ENCODE measurements around the gene DAB1. TPM values are rescaled to one million over a fixed set of nuclear protein-coding genes. Genes with fewer than 3 reads are reported as not detected.

The DAB1 gene
- total and polyA plus RNA-seq, 2 of the 8 experiments (the other 6 are each of a cell fraction or from before 2014, with no cell fraction given), result 4.4 to 11.8 TPM

DNA sequence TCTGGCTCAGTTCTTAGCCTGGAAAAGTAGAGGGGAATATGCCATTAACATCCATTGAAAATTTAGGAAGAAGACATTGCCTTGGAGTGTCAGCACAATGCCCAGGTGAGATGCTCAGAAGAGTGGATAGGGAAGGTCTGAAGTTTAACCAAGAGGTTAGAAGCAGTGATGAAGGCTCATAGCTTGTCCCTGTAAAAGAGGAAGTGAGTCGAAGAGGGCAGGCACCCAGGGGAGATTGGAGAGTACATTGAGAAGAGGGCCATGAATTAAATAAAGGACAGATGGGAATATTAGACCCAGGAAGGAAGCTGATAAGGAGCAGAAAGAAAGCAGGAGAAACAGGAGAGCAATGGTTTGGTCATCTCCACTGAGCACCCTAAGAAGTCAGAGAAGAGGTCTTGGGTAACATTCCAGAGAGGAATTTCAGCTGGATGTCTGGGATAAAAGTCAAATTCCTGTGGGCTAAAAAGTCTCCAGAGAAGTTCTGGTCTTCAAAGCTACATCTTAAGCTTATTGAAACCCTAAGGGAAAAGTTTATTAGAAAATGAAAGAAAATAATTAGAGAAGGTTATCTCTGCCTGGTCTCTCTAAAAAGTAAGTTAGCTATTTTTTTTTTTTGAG is 475.3 kb downstream of the DAB1 start (continued):
- TF ChIP-seq, protein P1, sequence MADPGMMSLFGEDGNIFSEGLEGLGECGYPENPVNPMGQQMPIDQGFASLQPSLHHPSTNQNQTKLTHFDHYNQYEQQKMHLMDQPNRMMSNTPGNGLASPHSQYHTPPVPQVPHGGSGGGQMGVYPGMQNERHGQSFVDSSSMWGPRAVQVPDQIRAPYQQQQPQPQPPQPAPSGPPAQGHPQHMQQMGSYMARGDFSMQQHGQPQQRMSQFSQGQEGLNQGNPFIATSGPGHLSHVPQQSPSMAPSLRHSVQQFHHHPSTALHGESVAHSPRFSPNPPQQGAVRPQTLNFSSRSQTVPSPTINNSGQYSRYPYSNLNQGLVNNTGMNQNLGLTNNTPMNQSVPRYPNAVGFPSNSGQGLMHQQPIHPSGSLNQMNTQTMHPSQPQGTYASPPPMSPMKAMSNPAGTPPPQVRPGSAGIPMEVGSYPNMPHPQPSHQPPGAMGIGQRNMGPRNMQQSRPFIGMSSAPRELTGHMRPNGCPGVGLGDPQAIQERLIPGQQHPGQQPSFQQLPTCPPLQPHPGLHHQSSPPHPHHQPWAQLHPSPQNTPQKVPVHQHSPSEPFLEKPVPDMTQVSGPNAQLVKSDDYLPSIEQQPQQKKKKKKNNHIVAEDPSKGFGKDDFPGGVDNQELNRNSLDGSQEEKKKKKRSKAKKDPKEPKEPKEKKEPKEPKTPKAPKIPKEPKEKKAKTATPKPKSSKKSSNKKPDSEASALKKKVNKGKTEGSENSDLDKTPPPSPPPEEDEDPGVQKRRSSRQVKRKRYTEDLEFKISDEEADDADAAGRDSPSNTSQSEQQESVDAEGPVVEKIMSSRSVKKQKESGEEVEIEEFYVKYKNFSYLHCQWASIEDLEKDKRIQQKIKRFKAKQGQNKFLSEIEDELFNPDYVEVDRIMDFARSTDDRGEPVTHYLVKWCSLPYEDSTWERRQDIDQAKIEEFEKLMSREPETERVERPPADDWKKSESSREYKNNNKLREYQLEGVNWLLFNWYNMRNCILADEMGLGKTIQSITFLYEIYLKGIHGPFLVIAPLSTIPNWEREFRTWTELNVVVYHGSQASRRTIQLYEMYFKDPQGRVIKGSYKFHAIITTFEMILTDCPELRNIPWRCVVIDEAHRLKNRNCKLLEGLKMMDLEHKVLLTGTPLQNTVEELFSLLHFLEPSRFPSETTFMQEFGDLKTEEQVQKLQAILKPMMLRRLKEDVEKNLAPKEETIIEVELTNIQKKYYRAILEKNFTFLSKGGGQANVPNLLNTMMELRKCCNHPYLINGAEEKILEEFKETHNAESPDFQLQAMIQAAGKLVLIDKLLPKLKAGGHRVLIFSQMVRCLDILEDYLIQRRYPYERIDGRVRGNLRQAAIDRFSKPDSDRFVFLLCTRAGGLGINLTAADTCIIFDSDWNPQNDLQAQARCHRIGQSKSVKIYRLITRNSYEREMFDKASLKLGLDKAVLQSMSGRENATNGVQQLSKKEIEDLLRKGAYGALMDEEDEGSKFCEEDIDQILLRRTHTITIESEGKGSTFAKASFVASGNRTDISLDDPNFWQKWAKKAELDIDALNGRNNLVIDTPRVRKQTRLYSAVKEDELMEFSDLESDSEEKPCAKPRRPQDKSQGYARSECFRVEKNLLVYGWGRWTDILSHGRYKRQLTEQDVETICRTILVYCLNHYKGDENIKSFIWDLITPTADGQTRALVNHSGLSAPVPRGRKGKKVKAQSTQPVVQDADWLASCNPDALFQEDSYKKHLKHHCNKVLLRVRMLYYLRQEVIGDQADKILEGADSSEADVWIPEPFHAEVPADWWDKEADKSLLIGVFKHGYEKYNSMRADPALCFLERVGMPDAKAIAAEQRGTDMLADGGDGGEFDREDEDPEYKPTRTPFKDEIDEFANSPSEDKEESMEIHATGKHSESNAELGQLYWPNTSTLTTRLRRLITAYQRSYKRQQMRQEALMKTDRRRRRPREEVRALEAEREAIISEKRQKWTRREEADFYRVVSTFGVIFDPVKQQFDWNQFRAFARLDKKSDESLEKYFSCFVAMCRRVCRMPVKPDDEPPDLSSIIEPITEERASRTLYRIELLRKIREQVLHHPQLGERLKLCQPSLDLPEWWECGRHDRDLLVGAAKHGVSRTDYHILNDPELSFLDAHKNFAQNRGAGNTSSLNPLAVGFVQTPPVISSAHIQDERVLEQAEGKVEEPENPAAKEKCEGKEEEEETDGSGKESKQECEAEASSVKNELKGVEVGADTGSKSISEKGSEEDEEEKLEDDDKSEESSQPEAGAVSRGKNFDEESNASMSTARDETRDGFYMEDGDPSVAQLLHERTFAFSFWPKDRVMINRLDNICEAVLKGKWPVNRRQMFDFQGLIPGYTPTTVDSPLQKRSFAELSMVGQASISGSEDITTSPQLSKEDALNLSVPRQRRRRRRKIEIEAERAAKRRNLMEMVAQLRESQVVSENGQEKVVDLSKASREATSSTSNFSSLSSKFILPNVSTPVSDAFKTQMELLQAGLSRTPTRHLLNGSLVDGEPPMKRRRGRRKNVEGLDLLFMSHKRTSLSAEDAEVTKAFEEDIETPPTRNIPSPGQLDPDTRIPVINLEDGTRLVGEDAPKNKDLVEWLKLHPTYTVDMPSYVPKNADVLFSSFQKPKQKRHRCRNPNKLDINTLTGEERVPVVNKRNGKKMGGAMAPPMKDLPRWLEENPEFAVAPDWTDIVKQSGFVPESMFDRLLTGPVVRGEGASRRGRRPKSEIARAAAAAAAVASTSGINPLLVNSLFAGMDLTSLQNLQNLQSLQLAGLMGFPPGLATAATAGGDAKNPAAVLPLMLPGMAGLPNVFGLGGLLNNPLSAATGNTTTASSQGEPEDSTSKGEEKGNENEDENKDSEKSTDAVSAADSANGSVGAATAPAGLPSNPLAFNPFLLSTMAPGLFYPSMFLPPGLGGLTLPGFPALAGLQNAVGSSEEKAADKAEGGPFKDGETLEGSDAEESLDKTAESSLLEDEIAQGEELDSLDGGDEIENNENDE (IDR thresholded peaks at IDR 0.05; ENCODE audit: insufficient replicate concordance, low read length), result no peak
- TF ChIP-seq HDAC6 (IDR thresholded peaks at IDR 0.05; ENCODE audit: low read depth, low read length) (no peak), CHD1 (IDR thresholded peaks at IDR 0.05; ENCODE audit: low read depth, low read length) (no peak), SP1 (IDR thresholded peaks at IDR 0.05; ENCODE audit: low read depth, low read length) (no peak), CHD2 (IDR thresholded peaks at IDR 0.05; ENCODE audit: low read length) (no peak), SIX5 (IDR thresholded peaks at IDR 0.05; ENCODE audit: low read depth, low read length) (no peak), NRF1 (IDR thresholded peaks at IDR 0.05; ENCODE audit: low read depth, low read length) (no peak), SP4 (IDR thresholded peaks at IDR 0.05; ENCODE audit: low read length) (no peak), CEBPB (IDR thresholded peaks at IDR 0.05; ENCODE audit: low read depth, low read length) (no peak), SUZ12 (IDR thresholded peaks at IDR 0.05; ENCODE audit: low read length) (no peak)

Measured in H1 (cell line).